Measurements from ENCODE around the gene AGTPBP1.

- no peak for TF ChIP-seq CTCF (conservative IDR thresholded peaks at IDR 0.05; ENCODE audit: low read length)
- TF ChIP-seq EZH2phosphoT487 (IDR thresholded peaks at IDR 0.05; ENCODE audit: borderline replicate concordance, low read depth, low read length): no peak
These were observed 11.9 kb downstream of the AGTPBP1 start for GRCh38 chr9:85729882-85730281.
